Measurements from ENCODE around the gene DHX16. TPM values are rescaled to one million over a fixed set of nuclear protein-coding genes. Genes with fewer than 3 reads are reported as not detected.

DHX16 gene
- polyA plus RNA-seq, 1 experiment = 27.6 TPM

- ChIA-PET CTCF (interaction anchor here (0.7 to 3.3 kb wide), 3 partner anchors 17 to 74 kb away, joined by 5 to 28 read pairs (median 18); no protein-coding TSS in a partner anchor), POLR2A (interaction anchor here (0.6 to 4.7 kb wide), 18 partner anchors 10 to 1789 kb away, joined by 3 to 69 read pairs (median 6); partner anchors contain the start of genes ABCF1, C6orf136, DHX16 and MDC1)
- Histone ChIP-seq H3K4me3 (ENCODE audit: low read depth, low read length) (peak overlapping the region; percentile 59), H3K9me3 (ENCODE audit: control insufficient read depth, insufficient read depth, low read length) (no peaks in the 10 kb centered on the region), H3K27ac (ENCODE audit: low read depth, low read length) (peak overlapping the region; percentile 47), H3K27me3 (ENCODE audit: control insufficient read depth, insufficient read depth, low read length) (no peaks in the 10 kb centered on the region)
- no peak for DNase-seq (ENCODE audit: low read depth, low spot score)
- TF ChIP-seq, protein P1, sequence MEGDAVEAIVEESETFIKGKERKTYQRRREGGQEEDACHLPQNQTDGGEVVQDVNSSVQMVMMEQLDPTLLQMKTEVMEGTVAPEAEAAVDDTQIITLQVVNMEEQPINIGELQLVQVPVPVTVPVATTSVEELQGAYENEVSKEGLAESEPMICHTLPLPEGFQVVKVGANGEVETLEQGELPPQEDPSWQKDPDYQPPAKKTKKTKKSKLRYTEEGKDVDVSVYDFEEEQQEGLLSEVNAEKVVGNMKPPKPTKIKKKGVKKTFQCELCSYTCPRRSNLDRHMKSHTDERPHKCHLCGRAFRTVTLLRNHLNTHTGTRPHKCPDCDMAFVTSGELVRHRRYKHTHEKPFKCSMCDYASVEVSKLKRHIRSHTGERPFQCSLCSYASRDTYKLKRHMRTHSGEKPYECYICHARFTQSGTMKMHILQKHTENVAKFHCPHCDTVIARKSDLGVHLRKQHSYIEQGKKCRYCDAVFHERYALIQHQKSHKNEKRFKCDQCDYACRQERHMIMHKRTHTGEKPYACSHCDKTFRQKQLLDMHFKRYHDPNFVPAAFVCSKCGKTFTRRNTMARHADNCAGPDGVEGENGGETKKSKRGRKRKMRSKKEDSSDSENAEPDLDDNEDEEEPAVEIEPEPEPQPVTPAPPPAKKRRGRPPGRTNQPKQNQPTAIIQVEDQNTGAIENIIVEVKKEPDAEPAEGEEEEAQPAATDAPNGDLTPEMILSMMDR (IDR thresholded peaks at IDR 0.05; ENCODE audit: low read depth, low read length) = no peak
These were observed 58.6 kb downstream of the DHX16 start for GRCh38 chr6:30614044-30614842.

DNA sequence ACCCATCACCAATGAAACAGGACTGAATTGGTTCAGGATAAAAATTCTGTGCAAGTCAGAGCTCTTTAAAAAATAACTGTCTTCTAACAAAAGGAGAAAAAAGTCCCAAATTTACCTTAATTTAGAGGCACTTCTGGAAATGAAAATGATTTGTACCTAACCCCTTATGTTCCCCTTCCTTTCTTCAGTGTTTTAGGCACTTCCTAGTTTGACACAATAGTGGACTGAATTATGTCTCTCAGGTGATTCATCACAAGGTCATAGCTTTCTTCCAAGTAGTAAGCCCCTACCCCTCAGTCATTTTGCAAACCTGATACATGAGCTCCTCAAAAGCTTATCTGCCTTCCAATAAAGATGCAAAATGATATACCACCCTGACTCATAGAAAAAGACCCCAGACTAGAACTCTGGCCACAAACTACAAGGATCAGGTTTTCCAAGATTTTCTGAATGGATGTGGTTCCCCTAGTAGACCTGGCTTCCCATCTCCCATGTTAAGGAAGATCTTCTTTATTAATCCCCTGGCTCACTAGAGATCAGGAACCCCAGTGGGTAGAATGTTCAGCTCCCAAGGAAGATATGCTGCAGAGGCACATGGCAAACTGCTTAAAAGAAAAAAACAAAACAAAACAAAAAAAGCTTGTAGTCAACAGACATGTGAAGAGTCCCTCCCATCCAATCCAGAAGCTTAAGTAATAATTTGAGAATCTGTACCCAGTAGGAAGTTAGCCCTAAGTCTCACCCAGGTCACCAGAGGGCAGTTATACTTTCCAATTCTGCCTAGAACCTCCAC lies 59.4 kb downstream of the DHX16 start:
- CTCF ChIA-PET = interaction anchor here (0.9 to 3.3 kb wide), 4 partner anchors 17 to 131 kb away, joined by 3 to 28 read pairs (median 12); no protein-coding TSS in a partner anchor
- H3K27ac ChIP-seq (ENCODE audit: low read depth, low read length) = peak overlapping the region; percentile 39
- POLR2A ChIA-PET = interaction anchor here (0.6 to 4.7 kb wide), 8 partner anchors 9 to 128 kb away, joined by 3 to 69 read pairs (median 6); partner anchors contain the start of genes ABCF1, C6orf136, MDC1 and PRR3

DNA sequence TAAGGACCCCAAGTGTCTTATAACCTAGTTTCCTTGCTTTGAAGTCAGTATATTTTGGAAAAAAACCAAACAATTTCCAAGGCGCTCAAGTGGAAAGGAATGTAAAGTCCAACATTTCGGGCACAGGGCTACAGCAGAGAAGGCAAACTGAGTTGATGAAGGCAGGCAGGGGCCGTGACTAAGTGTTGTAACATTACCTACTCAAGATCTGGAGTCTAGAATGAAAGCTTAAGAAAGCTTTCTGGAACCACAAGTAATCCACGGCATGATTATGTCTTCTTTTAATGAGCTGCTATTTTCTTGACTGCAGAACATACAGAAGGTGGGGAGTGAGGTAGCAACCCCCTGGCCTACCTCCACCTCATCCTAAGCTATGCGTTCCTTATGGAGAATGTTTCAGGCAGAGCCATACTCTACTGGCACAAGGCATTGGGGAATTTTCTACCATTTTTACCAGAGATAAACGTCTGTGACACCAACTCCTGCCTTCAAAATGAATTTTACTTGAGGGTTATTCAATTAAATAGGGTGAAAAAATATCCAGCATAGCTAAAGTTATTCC lies 60.0 kb downstream of the DHX16 start:
- ChIA-PET CTCF (interaction anchor here (0.9 to 3.3 kb wide), 4 partner anchors 16 to 131 kb away, joined by 3 to 28 read pairs (median 12); no protein-coding TSS in a partner anchor), POLR2A (interaction anchor here (0.6 to 4.7 kb wide), 9 partner anchors 9 to 131 kb away, joined by 3 to 69 read pairs (median 5); partner anchors contain the start of genes ABCF1, C6orf136, MDC1 and PRR3)
- no peaks in the 10 kb centered on the region for H3K9me3 ChIP-seq (ENCODE audit: control insufficient read depth, insufficient read depth, low read length)
- no peak overlapping the region for H3K27ac ChIP-seq (ENCODE audit: low read depth, low read length)
- H3K4me3 ChIP-seq (ENCODE audit: low read depth, low read length) = no peak overlapping the region
- TF ChIP-seq, protein P1 (IDR thresholded peaks at IDR 0.05; ENCODE audit: low read depth, low read length) = no peak
- no peak for DNase-seq (ENCODE audit: low read depth, low spot score)
- H3K27me3 ChIP-seq (ENCODE audit: control insufficient read depth, insufficient read depth, low read length) = no peaks in the 10 kb centered on the region

More for the DNA sequence above, 59.4 kb downstream of the DHX16 start:
- DNase-seq (ENCODE audit: low read depth, low spot score) = no peak
- Histone ChIP-seq H3K9me3 (ENCODE audit: control insufficient read depth, insufficient read depth, low read length) (no peaks in the 10 kb centered on the region), H3K27me3 (ENCODE audit: control insufficient read depth, insufficient read depth, low read length) (no peaks in the 10 kb centered on the region), H3K4me3 (ENCODE audit: low read depth, low read length) (no peak overlapping the region; the same call in 1 of the 2 replicates)
- TF ChIP-seq, protein P1 (IDR thresholded peaks at IDR 0.05; ENCODE audit: low read depth, low read length) = no peak

- POLR2A ChIA-PET = interaction anchor here (0.8 to 4.7 kb wide), 7 partner anchors 8 to 130 kb away, joined by 3 to 69 read pairs (median 6); partner anchors contain the start of genes ABCF1, C6orf136 and MDC1
- DNase-seq (ENCODE audit: low read depth, low spot score) = no peak
- Histone ChIP-seq H3K27ac (ENCODE audit: low read depth, low read length) (no peak overlapping the region), H3K4me3 (ENCODE audit: low read depth, low read length) (no peak overlapping the region), H3K9me3 (ENCODE audit: control insufficient read depth, insufficient read depth, low read length) (no peaks in the 10 kb centered on the region), H3K27me3 (ENCODE audit: control insufficient read depth, insufficient read depth, low read length) (no peaks in the 10 kb centered on the region)
- TF ChIP-seq, protein P1 (IDR thresholded peaks at IDR 0.05; ENCODE audit: low read depth, low read length) = peak; percentile 52
- CTCF ChIA-PET = interaction anchor here (0.9 to 3.3 kb wide), 4 partner anchors 15 to 130 kb away, joined by 3 to 28 read pairs (median 12); no protein-coding TSS in a partner anchor
These were observed 60.6 kb downstream of the DHX16 start for GRCh38 chr6:30612213-30612612.

Measured in AG04450 (cell line).